Gastroesophageal sphincter (tissue), 4 donors: ENCODE results near the gene PCED1B. TPM values are rescaled to one million over a fixed set of nuclear protein-coding genes. Genes with fewer than 3 reads are reported as not detected.
"Not testable (repeated sequence)": the region's sequence is repeated elsewhere in the genome, so short reads cannot be mapped to it uniquely, and the experiment has no call there.

ENCODE experiments used
- ATAC-seq: fragments of 150-250 bp; one replicate; pipeline ENCODE4 v1.9.1; 2016; ENCODE audit warnings: mild to moderate bottlenecking, moderate library complexity
- H3K27ac ChIP-seq, 4 donors: fragments of 200-600 bp; sonication (generic) in 3 of 4; 1 replicate in 3 of 4; 2 replicates in 1 of 4; pipeline ENCODE4 v1.5.1; 2016 to 2019
- H3K27me3 ChIP-seq: fragments of 200-600 bp; sonication (generic); one replicate; pipeline ENCODE4 v1.5.1; 2019
- H3K36me3 ChIP-seq, 2 donors: fragments of 200-600 bp; sonication (generic); one replicate each; pipeline ENCODE4 v1.5.1; 2019; ENCODE audit warnings: control low read depth in 1 of 2
- H3K4me1 ChIP-seq, 3 donors: fragments of 200-600 bp; sonication (generic); 1 replicate in 2 of 3; 2 replicates in 1 of 3; pipeline ENCODE4 v1.5.1; 2016 to 2019; ENCODE audit warnings: control low read depth in 2 of 3
- H3K4me3 ChIP-seq, 2 donors: fragments of 200-600 bp; sonication (generic); one replicate each; pipeline ENCODE4 v1.5.1; 2019; ENCODE audit warnings: mild to moderate bottlenecking in 1 of 2, moderate library complexity in 1 of 2
- H3K9me3 ChIP-seq, 3 donors: fragments of 200-600 bp; sonication (generic); one replicate each; pipeline ENCODE4 v1.5.1; 2017 to 2019; ENCODE audit warnings: control low read depth in 2 of 3
- EP300 ChIP-seq: sonication (generic); formaldehyde crosslinking; IDR thresholded peaks from one replicate; pipeline ENCODE4 v1.6.1; 2017; ENCODE audit warnings: antibody characterized with exemption, mild to moderate bottlenecking
- POLR2A ChIP-seq, 2 donors: fragments of 450-650 bp; IDR thresholded peaks; one replicate each; pipeline ENCODE4 v1.6.1; 2017; ENCODE audit warnings: antibody characterized with exemption in 2 of 2, mild to moderate bottlenecking in 2 of 2, moderate library complexity in 1 of 2
- POLR2AphosphoS5 ChIP-seq: sonication (generic); formaldehyde crosslinking; IDR thresholded peaks from one replicate; pipeline ENCODE4 v1.6.1; 2017; ENCODE audit warnings: antibody characterized with exemption
- WGBS, 2 donors: methylation state at CpG; one replicate each; pipeline ENCODE4 v1.1.5; 2018; ENCODE audit warnings: low coverage in 1 of 2; 5-methylcytosine and 5-hydroxymethylcytosine counted together
- total RNA-seq, 4 donors: library from RNA; depleted of rRNA; stranded (reverse); fragments of >200 nt; gene quantifications; one replicate each; pipeline ENCODE4 v1.1.0, GENCODE V29; 2016
- TF ChIP-seq, protein P1 (sequence below), 4 experiments: fragments of 200-600 bp in 2 of 4; fragments of 450-650 bp in 2 of 4; sonication (generic) in 1 of 4; IDR thresholded peaks; one replicate each; pipeline ENCODE4 v1.5.1; 2017 to 2019; ENCODE audit warnings: antibody characterized with exemption in 4 of 4, mild to moderate bottlenecking in 2 of 4, moderate library complexity in 2 of 4

PCED1B gene
- total RNA-seq, 4 donors from 2014 or later: 0.22 to 2.7 (median 1.7) TPM; not detected in 1

DNA sequence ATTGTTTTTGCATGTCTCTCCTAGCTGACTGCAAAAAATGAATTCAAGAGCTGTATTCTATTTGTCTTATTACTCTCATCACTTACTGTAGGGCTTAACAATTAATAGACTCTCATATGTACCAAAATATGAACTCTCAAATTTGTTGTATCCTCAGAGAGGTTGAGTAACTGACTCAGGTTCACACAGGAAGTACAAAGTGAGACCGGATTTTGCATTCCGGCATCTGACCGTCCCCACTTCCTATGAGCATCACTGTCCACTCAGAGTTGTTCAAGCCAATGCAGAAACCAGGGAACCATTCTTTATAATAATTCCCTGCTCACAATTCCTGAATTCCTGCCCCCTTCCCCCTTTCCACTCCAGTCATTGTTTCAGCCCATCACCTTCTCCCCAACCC lies 113.6 kb downstream of the PCED1B start:
- WGBS, 2 donors: 82 to 87% methylated on average over 3 of the region's 3 CpGs
- TF ChIP-seq POLR2A (IDR thresholded peaks at IDR 0.05) (no peak), EP300 (no peak), POLR2AphosphoS5 (no peak)
- TF ChIP-seq, protein P1, sequence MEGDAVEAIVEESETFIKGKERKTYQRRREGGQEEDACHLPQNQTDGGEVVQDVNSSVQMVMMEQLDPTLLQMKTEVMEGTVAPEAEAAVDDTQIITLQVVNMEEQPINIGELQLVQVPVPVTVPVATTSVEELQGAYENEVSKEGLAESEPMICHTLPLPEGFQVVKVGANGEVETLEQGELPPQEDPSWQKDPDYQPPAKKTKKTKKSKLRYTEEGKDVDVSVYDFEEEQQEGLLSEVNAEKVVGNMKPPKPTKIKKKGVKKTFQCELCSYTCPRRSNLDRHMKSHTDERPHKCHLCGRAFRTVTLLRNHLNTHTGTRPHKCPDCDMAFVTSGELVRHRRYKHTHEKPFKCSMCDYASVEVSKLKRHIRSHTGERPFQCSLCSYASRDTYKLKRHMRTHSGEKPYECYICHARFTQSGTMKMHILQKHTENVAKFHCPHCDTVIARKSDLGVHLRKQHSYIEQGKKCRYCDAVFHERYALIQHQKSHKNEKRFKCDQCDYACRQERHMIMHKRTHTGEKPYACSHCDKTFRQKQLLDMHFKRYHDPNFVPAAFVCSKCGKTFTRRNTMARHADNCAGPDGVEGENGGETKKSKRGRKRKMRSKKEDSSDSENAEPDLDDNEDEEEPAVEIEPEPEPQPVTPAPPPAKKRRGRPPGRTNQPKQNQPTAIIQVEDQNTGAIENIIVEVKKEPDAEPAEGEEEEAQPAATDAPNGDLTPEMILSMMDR (IDR thresholded peaks at IDR 0.05): no peak
- Histone ChIP-seq H3K9me3 (no peaks in the 10 kb centered on the region), H3K36me3 (no peaks in the 10 kb centered on the region), H3K4me1 (peaks cover 0 to 25% (median 0%) of the 10 kb centered on the region in 3 donors), H3K27ac (no peak overlapping the region), H3K4me3 (no peak overlapping the region), H3K27me3 (no peaks in the 10 kb centered on the region)
- ATAC-seq: no peak

DNA sequence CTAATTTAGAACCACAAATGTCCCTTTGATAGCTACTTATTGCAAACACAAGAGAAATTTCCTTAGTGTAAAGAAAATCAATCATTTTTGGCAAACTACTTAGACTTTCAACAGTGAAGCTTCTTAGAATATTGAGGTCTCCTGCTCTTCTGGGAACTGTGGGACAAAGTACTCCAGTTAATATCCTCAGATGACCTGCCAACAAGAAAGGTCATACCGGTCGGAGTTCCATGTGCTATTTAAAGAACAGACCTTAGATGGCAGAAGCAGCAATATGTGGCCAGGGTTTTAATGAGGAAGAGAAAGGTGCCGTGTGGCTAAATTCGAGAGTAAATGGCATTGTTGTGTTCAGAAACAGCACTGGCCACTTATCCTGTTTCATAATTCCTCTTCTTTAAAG lies 115.1 kb downstream of the PCED1B start:
- Histone ChIP-seq H3K27me3 (no peaks in the 10 kb centered on the region), H3K9me3 (no peaks in the 10 kb centered on the region), H3K4me1 (peaks cover 0 to 14% (median 0%) of the 10 kb centered on the region in 3 donors), H3K27ac (no peak overlapping the region), H3K4me3 (no peak overlapping the region), H3K36me3 (no peaks in the 10 kb centered on the region)
- ATAC-seq: no peak
- 25 to 39% methylated on average over 4 of the region's 4 CpGs for WGBS, 2 donors
- no peak for TF ChIP-seq POLR2A (IDR thresholded peaks at IDR 0.05)

DNA sequence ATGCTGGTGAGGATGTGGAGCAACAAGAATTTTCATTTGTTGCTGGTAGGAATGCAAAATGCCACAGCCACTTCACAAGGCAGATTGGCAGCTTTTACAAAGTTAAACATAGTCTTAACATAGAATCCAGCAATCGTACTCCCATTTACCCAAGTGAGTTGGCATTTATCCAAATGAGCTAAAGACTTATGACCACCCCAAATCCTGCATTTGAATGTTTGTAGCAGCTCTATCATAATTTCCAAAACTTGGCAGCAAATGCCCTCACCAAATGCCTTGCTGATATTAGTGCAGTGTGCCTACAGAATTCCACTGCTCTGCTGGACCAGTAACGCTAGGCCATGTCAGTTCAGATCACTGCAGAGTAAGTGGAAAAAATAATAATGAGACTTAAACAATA lies 121.0 kb downstream of the PCED1B start:
- Histone ChIP-seq H3K27me3 (no peaks in the 10 kb centered on the region), H3K4me3 (no peak overlapping the region), H3K4me1 (no peaks in the 10 kb centered on the region), H3K9me3 (no peaks in the 10 kb centered on the region), H3K27ac (no peak overlapping the region), H3K36me3 (no peaks in the 10 kb centered on the region)
- WGBS, 2 donors: 64 to 69% methylated on average over 2 of the region's 2 CpGs
- no peak for TF ChIP-seq EP300
- TF ChIP-seq, protein P1 (IDR thresholded peaks at IDR 0.05): no peak
- TF ChIP-seq POLR2AphosphoS5: no peak
- TF ChIP-seq POLR2A (IDR thresholded peaks at IDR 0.05): no peak
- ATAC-seq: no peak

DNA sequence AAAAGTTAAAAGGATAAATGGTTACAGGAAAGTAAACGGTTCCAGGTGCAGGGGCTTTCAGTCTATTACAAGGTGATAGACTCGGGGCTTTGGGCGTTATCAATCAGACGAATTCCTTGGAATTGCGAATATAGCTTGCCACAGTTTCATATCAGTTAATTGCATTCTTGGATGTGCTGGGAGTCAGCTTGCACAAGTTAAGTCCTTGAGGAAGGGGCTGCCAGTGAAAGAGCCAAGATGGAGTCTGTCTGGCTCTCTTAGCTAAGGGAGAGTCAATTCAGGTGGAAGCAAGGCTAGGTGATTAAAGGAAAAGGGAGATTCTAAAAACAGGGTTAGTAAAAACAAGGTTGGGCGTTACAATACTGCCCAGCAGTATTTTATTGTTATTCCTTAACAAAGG lies 121.8 kb downstream of the PCED1B start:
- H3K27ac ChIP-seq, ATAC-seq, H3K9me3 ChIP-seq, H3K4me1 ChIP-seq, H3K36me3 ChIP-seq, H3K4me3 ChIP-seq, H3K27me3 ChIP-seq: not testable (repeated sequence)
- WGBS, 2 donors: 62 to 86% methylated on average over 1 to 6 of the region's 6 CpGs

DNA sequence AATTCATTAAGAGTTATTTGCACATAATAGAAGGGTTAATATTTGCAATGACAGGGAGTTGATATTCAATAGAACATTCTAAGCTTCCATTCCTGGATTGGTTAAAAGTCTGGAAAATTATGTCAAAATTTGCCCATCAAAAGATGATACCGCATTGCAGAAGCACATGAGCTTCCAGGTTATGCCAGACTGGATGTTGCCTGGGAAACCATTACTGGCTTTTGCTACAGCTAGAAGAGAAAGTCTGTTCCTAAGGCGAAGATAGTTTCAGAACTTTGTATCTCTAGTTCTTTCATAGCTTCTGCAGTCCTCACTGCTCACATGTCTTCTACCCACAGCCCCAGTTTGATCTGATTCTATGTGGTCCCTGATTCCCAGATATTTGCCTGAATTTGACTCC lies 122.8 kb downstream of the PCED1B start:
- TF ChIP-seq EP300 (no peak), POLR2AphosphoS5 (no peak), POLR2A (IDR thresholded peaks at IDR 0.05) (no peak)
- TF ChIP-seq, protein P1 (IDR thresholded peaks at IDR 0.05): no peak
- H3K27me3 ChIP-seq: no peaks in the 10 kb centered on the region
- H3K27ac ChIP-seq: no peak overlapping the region
- no peaks in the 10 kb centered on the region for H3K9me3 ChIP-seq
- no peaks in the 10 kb centered on the region for H3K36me3 ChIP-seq
- no peaks in the 10 kb centered on the region for H3K4me1 ChIP-seq
- WGBS, 2 donors: 53 to 79% methylated on average over 2 of the region's 2 CpGs
- H3K4me3 ChIP-seq: no peak overlapping the region
- no peak for ATAC-seq

DNA sequence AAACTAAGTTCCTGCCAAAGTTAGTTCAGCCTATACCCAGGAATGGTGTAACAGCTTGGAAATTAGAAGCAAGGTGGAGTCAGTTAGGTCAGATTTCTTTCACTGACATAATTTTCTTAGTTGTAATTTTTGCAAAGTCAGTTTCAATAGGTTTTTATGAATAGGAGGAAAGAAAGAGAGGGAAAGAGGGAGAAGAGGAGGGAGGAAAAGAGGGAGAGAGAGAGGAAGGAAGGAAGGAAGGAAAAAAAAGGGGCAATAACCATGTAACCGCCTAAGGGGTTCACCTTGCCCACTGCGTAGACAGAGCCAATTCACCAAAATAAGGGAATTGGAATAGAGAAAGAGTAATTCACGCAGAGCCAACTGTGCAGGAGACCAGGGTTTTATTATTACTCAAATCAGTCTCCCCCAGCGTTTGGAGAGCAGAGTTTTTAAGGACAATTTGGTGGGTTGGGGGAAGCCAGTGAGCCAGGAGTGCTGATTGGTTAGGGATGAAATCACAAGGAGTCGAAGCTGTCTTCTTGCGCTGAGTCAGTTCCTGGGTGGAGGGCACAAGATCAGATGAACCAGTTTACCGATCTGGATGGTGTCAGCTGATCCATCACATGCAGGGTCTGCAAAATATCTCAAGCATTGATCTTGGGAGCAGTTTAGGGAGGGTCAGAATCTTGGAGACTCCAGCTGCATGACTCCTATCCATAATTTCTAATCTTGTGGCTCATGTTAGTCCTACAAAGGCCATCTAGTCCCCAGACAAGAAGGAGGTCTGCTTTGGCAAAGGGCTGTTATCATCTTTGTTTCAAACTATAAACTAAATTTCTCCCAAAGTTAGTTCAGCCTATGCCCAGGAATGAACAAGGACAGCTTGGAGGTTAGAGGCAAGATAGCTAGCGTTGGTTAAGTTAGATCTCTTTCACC lies 126.4 kb downstream of the PCED1B start:
- ATAC-seq: no peak
- H3K27ac ChIP-seq: no peak overlapping the region
- no peaks in the 10 kb centered on the region for H3K36me3 ChIP-seq
- WGBS, 2 donors: 66 to 80% methylated on average over 5 to 8 of the region's 8 CpGs
- TF ChIP-seq, protein P1 (IDR thresholded peaks at IDR 0.05): no peak
- TF ChIP-seq POLR2A (IDR thresholded peaks at IDR 0.05) (no peak), POLR2AphosphoS5 (no peak), EP300 (no peak)
- no peaks in the 10 kb centered on the region for H3K4me1 ChIP-seq
- H3K27me3 ChIP-seq: no peaks in the 10 kb centered on the region
- no peak overlapping the region for H3K4me3 ChIP-seq
- H3K9me3 ChIP-seq: no peaks in the 10 kb centered on the region
